Activated naive CD4-positive, alpha-beta T cell treated with anti-CD3 and anti-CD28 coated beads, Interleukin-2, amount 10 ng/mL, durations not matched to agents 7 days and 5 days (primary cell): ENCODE results near the gene SVOP.
A peak's percentile ranks its signal among the peaks of the same experiment; 100 is the strongest.

ENCODE experiments used
- CTCF ChIA-PET: fragments of 350-600 bp; sonication (Branson Sonifier 250); formaldehyde crosslinking; loops from one replicate; lab custom pipeline; 2021; ENCODE audit warnings: antibody characterized with exemption; lab: Charles Lee
- DNase-seq: peaks from one replicate; pipeline ENCODE4 v3.0.0-alpha.2; 2020
- H3K27ac Mint-ChIP-seq: one replicate; pipeline ENCODE4 v1.8.0; 2021; ENCODE audit warnings: mild to moderate bottlenecking, moderate library complexity, mixed read lengths
- H3K27me3 Mint-ChIP-seq: one replicate; pipeline ENCODE4 v1.8.0; 2021; ENCODE audit warnings: mild to moderate bottlenecking, mixed read lengths
- H3K36me3 Mint-ChIP-seq: one replicate; pipeline ENCODE4 v1.8.0; 2021; ENCODE audit warnings: mixed read lengths
- H3K4me1 Mint-ChIP-seq: one replicate; pipeline ENCODE4 v1.8.0; 2021; ENCODE audit warnings: mixed read lengths
- H3K4me3 Mint-ChIP-seq: one replicate; pipeline ENCODE4 v1.8.0; 2021; ENCODE audit warnings: mild to moderate bottlenecking, moderate library complexity, mixed read lengths
- H3K9me3 Mint-ChIP-seq: one replicate; pipeline ENCODE4 v1.8.0; 2021; ENCODE audit warnings: mixed read lengths

Gene SVOP

GRCh38 chr12:108916336-108916735 is 104.5 kb downstream of the SVOP start:
- CTCF ChIA-PET = no interaction called here
- H3K4me1 Mint-ChIP-seq = no peaks in the 10 kb centered on the region
- H3K9me3 Mint-ChIP-seq = no peaks in the 10 kb centered on the region
- H3K27ac Mint-ChIP-seq = no peak overlapping the region
- no peak for DNase-seq
- peaks cover 21% of the 10 kb centered on the region for H3K27me3 Mint-ChIP-seq
- H3K36me3 Mint-ChIP-seq = no peaks in the 10 kb centered on the region
- no peak overlapping the region for H3K4me3 Mint-ChIP-seq

- DNase-seq = no peak
- no peaks in the 10 kb centered on the region for H3K4me1 Mint-ChIP-seq
- CTCF ChIA-PET = no interaction called here
- no peak overlapping the region for H3K27ac Mint-ChIP-seq
- no peaks in the 10 kb centered on the region for H3K36me3 Mint-ChIP-seq
- H3K4me3 Mint-ChIP-seq = no peak overlapping the region
- no peaks in the 10 kb centered on the region for H3K9me3 Mint-ChIP-seq
- H3K27me3 Mint-ChIP-seq = peaks cover 24% of the 10 kb centered on the region
These were observed 105.2 kb downstream of the SVOP start for GRCh38 chr12:108915632-108916133.

- H3K27ac Mint-ChIP-seq = no peak overlapping the region
- no peaks in the 10 kb centered on the region for H3K36me3 Mint-ChIP-seq
- no peak for DNase-seq
- peaks cover 24% of the 10 kb centered on the region for H3K27me3 Mint-ChIP-seq
- CTCF ChIA-PET = no interaction called here
- H3K4me1 Mint-ChIP-seq = no peaks in the 10 kb centered on the region
- H3K4me3 Mint-ChIP-seq = no peak overlapping the region
- H3K9me3 Mint-ChIP-seq = no peaks in the 10 kb centered on the region
These were observed 106.7 kb downstream of the SVOP start for GRCh38 chr12:108914121-108914531.

GRCh38 chr12:108912361-108912760 is 108.5 kb downstream of the SVOP start:
- Mint-ChIP-seq H3K4me3 (no peak overlapping the region), H3K9me3 (no peaks in the 10 kb centered on the region), H3K36me3 (no peaks in the 10 kb centered on the region), H3K27ac (no peak overlapping the region), H3K27me3 (peaks cover 33% of the 10 kb centered on the region), H3K4me1 (no peaks in the 10 kb centered on the region)
- CTCF ChIA-PET = no interaction called here
- no peak for DNase-seq

GRCh38 chr12:108911915-108912314 is 109.0 kb downstream of the SVOP start:
- H3K27ac Mint-ChIP-seq = no peak overlapping the region
- H3K9me3 Mint-ChIP-seq = no peaks in the 10 kb centered on the region
- H3K4me1 Mint-ChIP-seq = no peaks in the 10 kb centered on the region
- H3K36me3 Mint-ChIP-seq = no peaks in the 10 kb centered on the region
- CTCF ChIA-PET = no interaction called here
- H3K4me3 Mint-ChIP-seq = no peak overlapping the region
- no peak for DNase-seq
- H3K27me3 Mint-ChIP-seq = peaks cover 37% of the 10 kb centered on the region

GRCh38 chr12:108910336-108910735 is 110.5 kb downstream of the SVOP start:
- peaks cover 49% of the 10 kb centered on the region for H3K27me3 Mint-ChIP-seq
- no peak for DNase-seq

GRCh38 chr12:108907839-108908351 is 113.0 kb downstream of the SVOP start:
- Mint-ChIP-seq H3K9me3 (no peaks in the 10 kb centered on the region), H3K4me1 (no peaks in the 10 kb centered on the region), H3K4me3 (no peak overlapping the region), H3K36me3 (no peaks in the 10 kb centered on the region), H3K27ac (no peak overlapping the region), H3K27me3 (peaks cover 48% of the 10 kb centered on the region)
- CTCF ChIA-PET = interaction anchor here (1.1 kb wide), 1 partner anchor 43 kb away, joined by 3 read pairs; no protein-coding TSS in a partner anchor
- no peak for DNase-seq

More at GRCh38 chr12:108910336-108910735, 110.5 kb downstream of the SVOP start:
- CTCF ChIA-PET = no interaction called here
- Mint-ChIP-seq H3K4me3 (no peak overlapping the region), H3K27ac (no peak overlapping the region), H3K4me1 (no peaks in the 10 kb centered on the region), H3K9me3 (no peaks in the 10 kb centered on the region), H3K36me3 (no peaks in the 10 kb centered on the region)

GRCh38 chr12:108906971-108907370 is 113.9 kb downstream of the SVOP start:
- no peaks in the 10 kb centered on the region for H3K4me1 Mint-ChIP-seq
- H3K9me3 Mint-ChIP-seq = no peaks in the 10 kb centered on the region
- H3K4me3 Mint-ChIP-seq = no peak overlapping the region
- peaks cover 43% of the 10 kb centered on the region for H3K27me3 Mint-ChIP-seq
- DNase-seq = no peak
- CTCF ChIA-PET = no interaction called here
- no peaks in the 10 kb centered on the region for H3K36me3 Mint-ChIP-seq
- no peak overlapping the region for H3K27ac Mint-ChIP-seq

GRCh38 chr12:108905725-108906124 is 115.1 kb downstream of the SVOP start:
- no peak for DNase-seq
- Mint-ChIP-seq H3K36me3 (no peaks in the 10 kb centered on the region), H3K27ac (no peak overlapping the region), H3K27me3 (peaks cover 36% of the 10 kb centered on the region), H3K9me3 (no peaks in the 10 kb centered on the region), H3K4me1 (no peaks in the 10 kb centered on the region), H3K4me3 (no peak overlapping the region)
- CTCF ChIA-PET = no interaction called here

GRCh38 chr12:108899145-108899544 is 121.7 kb downstream of the SVOP start:
- peaks cover 6% of the 10 kb centered on the region for H3K9me3 Mint-ChIP-seq
- H3K36me3 Mint-ChIP-seq = no peaks in the 10 kb centered on the region
- no peak overlapping the region for H3K4me3 Mint-ChIP-seq
- no peaks in the 10 kb centered on the region for H3K4me1 Mint-ChIP-seq
- H3K27ac Mint-ChIP-seq = no peak overlapping the region
- DNase-seq = no peak
- CTCF ChIA-PET = no interaction called here
- H3K27me3 Mint-ChIP-seq = peaks cover 21% of the 10 kb centered on the region

- DNase-seq = no peak
- Mint-ChIP-seq H3K4me3 (no peak overlapping the region), H3K27me3 (peaks cover 17% of the 10 kb centered on the region), H3K9me3 (peaks cover 6% of the 10 kb centered on the region), H3K36me3 (no peaks in the 10 kb centered on the region), H3K27ac (no peak overlapping the region), H3K4me1 (no peaks in the 10 kb centered on the region)
- CTCF ChIA-PET = no interaction called here
These were observed 124.1 kb downstream of the SVOP start for GRCh38 chr12:108896817-108897216.

- DNase-seq = no peak
- Mint-ChIP-seq H3K9me3 (peaks cover 6% of the 10 kb centered on the region), H3K27ac (no peak overlapping the region), H3K4me3 (no peak overlapping the region), H3K36me3 (no peaks in the 10 kb centered on the region), H3K4me1 (no peaks in the 10 kb centered on the region), H3K27me3 (peaks cover 17% of the 10 kb centered on the region)
- CTCF ChIA-PET = no interaction called here
These were observed 124.5 kb downstream of the SVOP start for GRCh38 chr12:108896336-108896735.

- Mint-ChIP-seq H3K36me3 (no peaks in the 10 kb centered on the region), H3K9me3 (peaks cover 8% of the 10 kb centered on the region), H3K4me3 (no peak overlapping the region), H3K4me1 (no peaks in the 10 kb centered on the region), H3K27me3 (peaks cover 14% of the 10 kb centered on the region), H3K27ac (no peak overlapping the region)
- CTCF ChIA-PET = no interaction called here
- DNase-seq = no peak
These were observed 125.6 kb downstream of the SVOP start for GRCh38 chr12:108895220-108895802.

GRCh38 chr12:108890208-108890607 is 130.7 kb downstream of the SVOP start:
- Mint-ChIP-seq H3K36me3 (no peaks in the 10 kb centered on the region), H3K27me3 (peaks cover 10% of the 10 kb centered on the region), H3K9me3 (peaks cover 3% of the 10 kb centered on the region), H3K4me1 (no peaks in the 10 kb centered on the region), H3K27ac (no peak overlapping the region), H3K4me3 (no peak overlapping the region)
- CTCF ChIA-PET = interaction anchor here (0.9 kb wide), 2 partner anchors 21 to 67 kb away, joined by 3 read pairs; no protein-coding TSS in a partner anchor
- DNase-seq = peak; percentile 55

GRCh38 chr12:108888031-108888430 is 132.8 kb downstream of the SVOP start:
- Mint-ChIP-seq H3K27ac (no peak overlapping the region), H3K36me3 (no peaks in the 10 kb centered on the region), H3K4me3 (no peak overlapping the region), H3K9me3 (peaks cover 2% of the 10 kb centered on the region), H3K4me1 (no peaks in the 10 kb centered on the region), H3K27me3 (peaks cover 10% of the 10 kb centered on the region)
- no peak for DNase-seq
- CTCF ChIA-PET = interaction anchor here (1.4 kb wide), 1 partner anchor 223 kb away, joined by 3 read pairs; no protein-coding TSS in a partner anchor
